Measurements from ENCODE around the gene PHPT1. TPM values are rescaled to one million over a fixed set of nuclear protein-coding genes. Genes with fewer than 3 reads are reported as not detected.

The PHPT1 gene
- total and polyA plus RNA-seq, 2 of the 13 experiments (the other 11 are each of a cell fraction or from before 2014, with no cell fraction given) = 189 to 192 TPM

DNA sequence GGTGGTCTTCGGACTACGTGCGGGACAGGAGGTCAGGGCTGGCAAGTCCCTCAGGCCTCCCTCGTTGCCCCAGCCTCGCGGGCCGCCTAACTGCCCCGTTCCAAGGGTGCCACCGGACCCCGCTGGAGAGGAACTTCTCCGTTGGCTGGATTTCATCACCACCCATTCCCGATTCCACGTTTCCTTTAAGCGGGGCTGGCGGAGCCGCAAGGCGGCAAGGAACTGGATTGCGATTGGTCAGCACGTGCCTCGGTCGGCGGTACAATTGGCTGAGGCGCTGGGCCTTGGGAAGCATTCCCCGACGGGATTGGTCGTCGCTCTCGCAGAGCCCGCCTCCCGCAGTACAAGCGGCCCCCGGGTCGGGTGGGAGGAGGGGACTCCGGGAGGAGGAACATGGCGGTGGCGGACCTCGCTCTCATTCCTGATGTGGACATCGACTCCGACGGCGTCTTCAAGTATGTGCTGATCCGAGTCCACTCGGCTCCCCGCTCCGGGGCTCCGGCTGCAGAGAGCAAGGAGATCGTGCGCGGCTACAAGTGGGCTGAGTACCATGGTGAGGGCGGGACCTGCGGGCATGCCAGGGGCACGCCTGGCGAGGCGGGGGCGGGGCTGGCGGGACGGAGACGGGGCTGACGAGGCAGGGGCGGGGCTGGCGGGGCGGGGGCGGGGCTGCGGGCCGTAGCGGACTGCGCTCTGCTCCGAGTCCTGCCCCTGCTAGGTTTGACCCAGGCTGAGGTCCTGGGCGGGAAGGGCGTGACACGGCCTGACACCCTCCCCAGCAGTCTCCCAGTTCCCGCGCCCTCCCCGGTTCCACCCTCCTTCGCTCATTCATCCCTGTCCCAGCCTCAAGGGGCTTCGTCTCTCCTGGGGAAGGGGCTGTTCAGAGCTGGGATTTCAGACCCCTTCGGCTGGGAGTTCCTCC lies at the start of gene PHPT1 (continued):
- TF ChIP-seq, protein P1, sequence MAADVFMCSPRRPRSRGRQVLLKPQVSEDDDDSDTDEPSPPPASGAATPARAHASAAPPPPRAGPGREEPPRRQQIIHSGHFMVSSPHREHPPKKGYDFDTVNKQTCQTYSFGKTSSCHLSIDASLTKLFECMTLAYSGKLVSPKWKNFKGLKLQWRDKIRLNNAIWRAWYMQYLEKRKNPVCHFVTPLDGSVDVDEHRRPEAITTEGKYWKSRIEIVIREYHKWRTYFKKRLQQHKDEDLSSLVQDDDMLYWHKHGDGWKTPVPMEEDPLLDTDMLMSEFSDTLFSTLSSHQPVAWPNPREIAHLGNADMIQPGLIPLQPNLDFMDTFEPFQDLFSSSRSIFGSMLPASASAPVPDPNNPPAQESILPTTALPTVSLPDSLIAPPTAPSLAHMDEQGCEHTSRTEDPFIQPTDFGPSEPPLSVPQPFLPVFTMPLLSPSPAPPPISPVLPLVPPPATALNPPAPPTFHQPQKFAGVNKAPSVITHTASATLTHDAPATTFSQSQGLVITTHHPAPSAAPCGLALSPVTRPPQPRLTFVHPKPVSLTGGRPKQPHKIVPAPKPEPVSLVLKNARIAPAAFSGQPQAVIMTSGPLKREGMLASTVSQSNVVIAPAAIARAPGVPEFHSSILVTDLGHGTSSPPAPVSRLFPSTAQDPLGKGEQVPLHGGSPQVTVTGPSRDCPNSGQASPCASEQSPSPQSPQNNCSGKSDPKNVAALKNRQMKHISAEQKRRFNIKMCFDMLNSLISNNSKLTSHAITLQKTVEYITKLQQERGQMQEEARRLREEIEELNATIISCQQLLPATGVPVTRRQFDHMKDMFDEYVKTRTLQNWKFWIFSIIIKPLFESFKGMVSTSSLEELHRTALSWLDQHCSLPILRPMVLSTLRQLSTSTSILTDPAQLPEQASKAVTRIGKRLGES (CRISPR knock-in tag; IDR thresholded peaks at IDR 0.05; ENCODE audit: borderline replicate concordance) = no peak
- TF ChIP-seq NR3C1 (CRISPR knock-in tag; IDR thresholded peaks at IDR 0.05) (no peak), ZNF564 (CRISPR knock-in tag; IDR thresholded peaks at IDR 0.05) (peak; percentile 82), ZNF563 (CRISPR knock-in tag; IDR thresholded peaks at IDR 0.05) (peak; percentile 35; the same call in 1 of the 2 replicates), ZBTB7B (CRISPR knock-in tag; IDR thresholded peaks at IDR 0.05) (peak; percentile 56), KLF12 (CRISPR knock-in tag; IDR thresholded peaks at IDR 0.05; ENCODE audit: borderline replicate concordance) (peak; percentile 74; the same call in 1 of the 2 replicates), ZNF33B (CRISPR knock-in tag; IDR thresholded peaks at IDR 0.05) (no peak), TAF1 (CRISPR knock-in tag; IDR thresholded peaks at IDR 0.05) (peak; percentile 83), EP300 (IDR thresholded peaks at IDR 0.05; ENCODE audit: low read depth in 2 of 2, low read length in 2 of 2) (no peak), EP300 (CRISPR knock-in tag; IDR thresholded peaks at IDR 0.05; ENCODE audit: borderline replicate concordance) (peak; percentile 29; the same call in 1 of the 2 replicates), SYNCRIP (IDR thresholded peaks at IDR 0.05; ENCODE audit: insufficient read depth, low read depth, low read length) (no peak), ZNF674 (CRISPR knock-in tag; IDR thresholded peaks at IDR 0.05; ENCODE audit: low read depth) (no peak; the same call in 1 of the 2 replicates), ZBTB8A (CRISPR knock-in tag; IDR thresholded peaks at IDR 0.05; ENCODE audit: borderline replicate concordance, low read depth) (peak; percentile 52; the same call in 1 of the 2 replicates), NFYB (CRISPR knock-in tag; IDR thresholded peaks at IDR 0.05) (peak; percentile 98), NFE2L2 (IDR thresholded peaks at IDR 0.05; ENCODE audit: low read length) (no peak), ZNF776 (CRISPR knock-in tag; IDR thresholded peaks at IDR 0.05) (no peak; the same call in 1 of the 2 replicates)
- TF ChIP-seq, protein P2, sequence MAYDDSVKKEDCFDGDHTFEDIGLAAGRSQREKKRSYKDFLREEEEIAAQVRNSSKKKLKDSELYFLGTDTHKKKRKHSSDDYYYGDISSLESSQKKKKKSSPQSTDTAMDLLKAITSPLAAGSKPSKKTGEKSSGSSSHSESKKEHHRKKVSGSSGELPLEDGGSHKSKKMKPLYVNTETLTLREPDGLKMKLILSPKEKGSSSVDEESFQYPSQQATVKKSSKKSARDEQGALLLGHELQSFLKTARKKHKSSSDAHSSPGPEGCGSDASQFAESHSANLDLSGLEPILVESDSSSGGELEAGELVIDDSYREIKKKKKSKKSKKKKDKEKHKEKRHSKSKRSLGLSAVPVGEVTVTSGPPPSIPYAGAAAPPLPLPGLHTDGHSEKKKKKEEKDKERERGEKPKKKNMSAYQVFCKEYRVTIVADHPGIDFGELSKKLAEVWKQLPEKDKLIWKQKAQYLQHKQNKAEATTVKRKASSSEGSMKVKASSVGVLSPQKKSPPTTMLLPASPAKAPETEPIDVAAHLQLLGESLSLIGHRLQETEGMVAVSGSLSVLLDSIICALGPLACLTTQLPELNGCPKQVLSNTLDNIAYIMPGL (CRISPR knock-in tag; IDR thresholded peaks at IDR 0.05; ENCODE audit: borderline replicate concordance in 1 of 2, low read depth in 1 of 2) = peak in 1 of 2 experiments; percentile 37; a peak in 1 of 4 replicates
- TF ChIP-seq, protein P3, sequence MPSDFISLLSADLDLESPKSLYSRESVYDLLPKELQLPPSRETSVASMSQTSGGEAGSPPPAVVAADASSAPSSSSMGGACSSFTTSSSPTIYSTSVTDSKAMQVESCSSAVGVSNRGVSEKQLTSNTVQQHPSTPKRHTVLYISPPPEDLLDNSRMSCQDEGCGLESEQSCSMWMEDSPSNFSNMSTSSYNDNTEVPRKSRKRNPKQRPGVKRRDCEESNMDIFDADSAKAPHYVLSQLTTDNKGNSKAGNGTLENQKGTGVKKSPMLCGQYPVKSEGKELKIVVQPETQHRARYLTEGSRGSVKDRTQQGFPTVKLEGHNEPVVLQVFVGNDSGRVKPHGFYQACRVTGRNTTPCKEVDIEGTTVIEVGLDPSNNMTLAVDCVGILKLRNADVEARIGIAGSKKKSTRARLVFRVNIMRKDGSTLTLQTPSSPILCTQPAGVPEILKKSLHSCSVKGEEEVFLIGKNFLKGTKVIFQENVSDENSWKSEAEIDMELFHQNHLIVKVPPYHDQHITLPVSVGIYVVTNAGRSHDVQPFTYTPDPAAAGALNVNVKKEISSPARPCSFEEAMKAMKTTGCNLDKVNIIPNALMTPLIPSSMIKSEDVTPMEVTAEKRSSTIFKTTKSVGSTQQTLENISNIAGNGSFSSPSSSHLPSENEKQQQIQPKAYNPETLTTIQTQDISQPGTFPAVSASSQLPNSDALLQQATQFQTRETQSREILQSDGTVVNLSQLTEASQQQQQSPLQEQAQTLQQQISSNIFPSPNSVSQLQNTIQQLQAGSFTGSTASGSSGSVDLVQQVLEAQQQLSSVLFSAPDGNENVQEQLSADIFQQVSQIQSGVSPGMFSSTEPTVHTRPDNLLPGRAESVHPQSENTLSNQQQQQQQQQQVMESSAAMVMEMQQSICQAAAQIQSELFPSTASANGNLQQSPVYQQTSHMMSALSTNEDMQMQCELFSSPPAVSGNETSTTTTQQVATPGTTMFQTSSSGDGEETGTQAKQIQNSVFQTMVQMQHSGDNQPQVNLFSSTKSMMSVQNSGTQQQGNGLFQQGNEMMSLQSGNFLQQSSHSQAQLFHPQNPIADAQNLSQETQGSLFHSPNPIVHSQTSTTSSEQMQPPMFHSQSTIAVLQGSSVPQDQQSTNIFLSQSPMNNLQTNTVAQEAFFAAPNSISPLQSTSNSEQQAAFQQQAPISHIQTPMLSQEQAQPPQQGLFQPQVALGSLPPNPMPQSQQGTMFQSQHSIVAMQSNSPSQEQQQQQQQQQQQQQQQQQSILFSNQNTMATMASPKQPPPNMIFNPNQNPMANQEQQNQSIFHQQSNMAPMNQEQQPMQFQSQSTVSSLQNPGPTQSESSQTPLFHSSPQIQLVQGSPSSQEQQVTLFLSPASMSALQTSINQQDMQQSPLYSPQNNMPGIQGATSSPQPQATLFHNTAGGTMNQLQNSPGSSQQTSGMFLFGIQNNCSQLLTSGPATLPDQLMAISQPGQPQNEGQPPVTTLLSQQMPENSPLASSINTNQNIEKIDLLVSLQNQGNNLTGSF (CRISPR knock-in tag; IDR thresholded peaks at IDR 0.05) = no peak

All from HepG2 (cell line).